ENCODE data around the gene PCNX2.

PCNX2 gene

GRCh38 chr1:233064988-233065387, 230.5 kb downstream of the PCNX2 start:
- no peak for DNase-seq (ENCODE audit: low read depth, low spot score)

- no peak for DNase-seq (ENCODE audit: low read depth, low spot score)
Observed at GRCh38 chr1:233063462-233063861, 232.1 kb downstream of the PCNX2 start.

GRCh38 chr1:233061265-233061664, 234.3 kb downstream of the PCNX2 start:
- DNase-seq (ENCODE audit: low read depth, low spot score), result no peak

GRCh38 chr1:233060461-233060994, 235.0 kb downstream of the PCNX2 start:
- DNase-seq (ENCODE audit: low read depth, low spot score), result no peak

GRCh38 chr1:233057836-233058235, 237.7 kb downstream of the PCNX2 start:
- no peak for DNase-seq (ENCODE audit: low read depth, low spot score)

- DNase-seq (ENCODE audit: low read depth, low spot score), result no peak
Observed at GRCh38 chr1:233055879-233056641, 239.5 kb downstream of the PCNX2 start.

- DNase-seq (ENCODE audit: low read depth, low spot score), result peak; percentile 76
Observed at GRCh38 chr1:233045588-233045987, 249.9 kb downstream of the PCNX2 start.

GRCh38 chr1:233042834-233043233, 252.7 kb downstream of the PCNX2 start:
- no peak for DNase-seq (ENCODE audit: low read depth, low spot score)

GRCh38 chr1:233040494-233040893, 255.0 kb downstream of the PCNX2 start:
- no peak for DNase-seq (ENCODE audit: low read depth, low spot score)

GRCh38 chr1:233038581-233038980, 256.9 kb downstream of the PCNX2 start:
- DNase-seq (ENCODE audit: low read depth, low spot score), result no peak

- DNase-seq (ENCODE audit: low read depth, low spot score), result no peak
Observed at GRCh38 chr1:233037843-233038242, 257.7 kb downstream of the PCNX2 start.

- DNase-seq (ENCODE audit: low read depth, low spot score), result no peak
Observed at GRCh38 chr1:233034836-233035235, 260.7 kb downstream of the PCNX2 start.

- DNase-seq (ENCODE audit: low read depth, low spot score), result no peak
Observed at GRCh38 chr1:233033361-233033760, 262.2 kb downstream of the PCNX2 start.

- no peak for DNase-seq (ENCODE audit: low read depth, low spot score)
Observed at GRCh38 chr1:233032916-233033315, 262.6 kb downstream of the PCNX2 start.

GRCh38 chr1:233031521-233031920, 264.0 kb downstream of the PCNX2 start:
- no peak for DNase-seq (ENCODE audit: low read depth, low spot score)

- DNase-seq (ENCODE audit: low read depth, low spot score), result no peak
Observed at GRCh38 chr1:233027046-233027445, 268.5 kb downstream of the PCNX2 start.

- peak; percentile 18 for DNase-seq (ENCODE audit: low read depth, low spot score)
Observed at GRCh38 chr1:233025567-233025966, 270.0 kb downstream of the PCNX2 start.

- DNase-seq (ENCODE audit: low read depth, low spot score), result peak; percentile 56
Observed at GRCh38 chr1:233025157-233025556, 270.4 kb downstream of the PCNX2 start.

GRCh38 chr1:233024199-233024598, 271.3 kb downstream of the PCNX2 start:
- no peak for DNase-seq (ENCODE audit: low read depth, low spot score)

GRCh38 chr1:233022246-233022645, 273.3 kb downstream of the PCNX2 start:
- DNase-seq (ENCODE audit: low read depth, low spot score), result no peak

- DNase-seq (ENCODE audit: low read depth, low spot score), result peak; percentile 61
Observed at GRCh38 chr1:233020426-233020825, 275.1 kb downstream of the PCNX2 start.

- DNase-seq (ENCODE audit: low read depth, low spot score), result peak; percentile 51
Observed at GRCh38 chr1:233019778-233020325, 275.7 kb downstream of the PCNX2 start.

- no peak for DNase-seq (ENCODE audit: low read depth, low spot score)
Observed at GRCh38 chr1:233019083-233019482, 276.4 kb downstream of the PCNX2 start.
